ENCODE results near the gene BTG2. TPM values are rescaled to one million over a fixed set of nuclear protein-coding genes. Genes with fewer than 3 reads are reported as not detected.
A peak's percentile ranks its signal among the peaks of the same experiment; 100 is the strongest.

The BTG2 gene
- total and polyA plus RNA-seq, 2 experiments from 2014 or later: 197 to 274 TPM

- Histone ChIP-seq H4K20me1 (ENCODE audit: insufficient read depth, poor library complexity, severe bottlenecking) (no peaks in the 10 kb centered on the region), H2AFZ (no peak overlapping the region), H3K27ac (peak overlapping the region; percentile 54), H3K27me3 (no peaks in the 10 kb centered on the region), H3K4me3 (no peak overlapping the region), H3K79me2 (no peaks in the 10 kb centered on the region), H3K9me3 (ENCODE audit: low read depth) (no peaks in the 10 kb centered on the region), H3K9me2 (replicated peaks; ENCODE audit: insufficient read depth) (no peaks in the 10 kb centered on the region), H3K36me3 (replicated peaks; ENCODE audit: insufficient read depth, low read depth) (no peaks in the 10 kb centered on the region), H3K4me1 (ENCODE audit: insufficient read depth) (peaks cover 70% of the 10 kb centered on the region), H3K4me2 (no peak overlapping the region)
- 39% methylated on average over 6 of the region's 6 CpGs for WGBS (ENCODE audit: low lambda C conversion rate, missing lambda C conversion rate)
- peak; percentile 59 for DNase-seq (ENCODE audit: low spot score)
- TF ChIP-seq EZH2phosphoT487 (IDR thresholded peaks at IDR 0.05; ENCODE audit: low read depth, severe bottlenecking, unreplicated experiment) (no peak), CTCF (IDR thresholded peaks at IDR 0.05; ENCODE audit: poor library complexity) (no peak), EZH2 (IDR thresholded peaks at IDR 0.05; ENCODE audit: borderline replicate concordance) (no peak)
Measured at GRCh38 chr1:203320591-203321272, 15.4 kb downstream of the BTG2 start.

- 85% methylated on average over 6 of the region's 6 CpGs for WGBS (ENCODE audit: low lambda C conversion rate, missing lambda C conversion rate)
- H3K4me1 ChIP-seq (ENCODE audit: insufficient read depth): peaks cover 70% of the 10 kb centered on the region
Measured at GRCh38 chr1:203321273-203322052, 16.1 kb downstream of the BTG2 start.

GRCh38 chr1:203322500-203323179 is 17.3 kb downstream of the BTG2 start:
- no peak for DNase-seq (ENCODE audit: low spot score)
- H3K27ac ChIP-seq: peak overlapping the region; percentile 9
- H3K9me2 ChIP-seq (replicated peaks; ENCODE audit: insufficient read depth): no peaks in the 10 kb centered on the region
- H3K27me3 ChIP-seq: no peaks in the 10 kb centered on the region
- H2AFZ ChIP-seq: no peak overlapping the region
- H3K4me1 ChIP-seq (ENCODE audit: insufficient read depth): peaks cover 69% of the 10 kb centered on the region
- no peaks in the 10 kb centered on the region for H3K36me3 ChIP-seq (replicated peaks; ENCODE audit: insufficient read depth, low read depth)
- H3K4me2 ChIP-seq: no peak overlapping the region
- H3K4me3 ChIP-seq: no peak overlapping the region
- no peaks in the 10 kb centered on the region for H3K9me3 ChIP-seq (ENCODE audit: low read depth)
- H4K20me1 ChIP-seq (ENCODE audit: insufficient read depth, poor library complexity, severe bottlenecking): no peaks in the 10 kb centered on the region
- H3K79me2 ChIP-seq: no peaks in the 10 kb centered on the region
- TF ChIP-seq CTCF (IDR thresholded peaks at IDR 0.05; ENCODE audit: poor library complexity) (no peak), EZH2phosphoT487 (IDR thresholded peaks at IDR 0.05; ENCODE audit: low read depth, severe bottlenecking, unreplicated experiment) (no peak), EZH2 (IDR thresholded peaks at IDR 0.05; ENCODE audit: borderline replicate concordance) (no peak)

More at GRCh38 chr1:203321273-203322052, 16.1 kb downstream of the BTG2 start:
- Histone ChIP-seq H4K20me1 (ENCODE audit: insufficient read depth, poor library complexity, severe bottlenecking) (no peaks in the 10 kb centered on the region), H3K36me3 (replicated peaks; ENCODE audit: insufficient read depth, low read depth) (no peaks in the 10 kb centered on the region), H3K4me3 (no peak overlapping the region), H2AFZ (no peak overlapping the region), H3K27ac (peak overlapping the region; percentile 54), H3K9me2 (replicated peaks; ENCODE audit: insufficient read depth) (no peaks in the 10 kb centered on the region), H3K9me3 (ENCODE audit: low read depth) (no peaks in the 10 kb centered on the region), H3K27me3 (no peaks in the 10 kb centered on the region), H3K4me2 (no peak overlapping the region), H3K79me2 (no peaks in the 10 kb centered on the region)
- no peak for DNase-seq (ENCODE audit: low spot score)
- no peak for TF ChIP-seq CTCF (IDR thresholded peaks at IDR 0.05; ENCODE audit: poor library complexity)
- no peak for TF ChIP-seq EZH2phosphoT487 (IDR thresholded peaks at IDR 0.05; ENCODE audit: low read depth, severe bottlenecking, unreplicated experiment)
